ENCODE results near the gene DDX50.
"Not testable (repeated sequence)": the region's sequence is repeated elsewhere in the genome, so short reads cannot be mapped to it uniquely, and the experiment has no call there.

DNA sequence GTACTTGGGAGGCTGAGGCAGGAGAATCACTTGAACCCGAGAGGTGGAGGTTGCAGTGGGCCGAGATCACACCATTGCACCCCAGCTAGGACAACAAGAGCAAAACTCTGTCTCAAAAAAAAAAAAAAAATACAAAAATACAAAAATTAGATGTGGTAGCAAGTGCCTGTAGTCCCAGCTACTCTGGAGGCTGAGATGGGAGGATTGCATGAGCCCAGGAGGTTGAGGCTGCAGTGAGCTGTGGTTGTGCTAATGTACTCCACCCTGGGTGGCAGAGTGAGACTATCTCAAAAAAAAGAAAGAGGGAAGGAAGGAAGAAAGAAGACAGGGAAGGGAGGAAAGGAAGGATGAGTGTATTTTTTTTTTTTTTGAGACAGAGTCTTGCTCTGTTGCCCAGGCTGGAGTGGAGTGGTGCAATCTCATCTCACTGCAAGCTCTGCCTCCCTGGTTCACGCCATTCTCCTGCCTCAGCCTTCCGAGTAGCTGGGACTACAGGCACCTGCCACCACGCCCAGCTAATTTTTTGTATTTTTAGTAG lies 74.9 kb downstream of the DDX50 start:
- TF ChIP-seq CTCF, EP300 (IDR thresholded peaks at IDR 0.05): not testable (repeated sequence)

Measured in ovary (tissue), 3 donors.